Stimulated activated effector memory CD8-positive, alpha-beta T cell treated with anti-CD3 and anti-CD28 coated beads, Interleukin-12 subunit alpha, Interleukin-12 subunit beta, amount 100 ng/mL, for 72 hours (primary cell): ENCODE data around the gene LRRC38.
"Not testable (repeated sequence)": the region's sequence is repeated elsewhere in the genome, so short reads cannot be mapped to it uniquely, and the experiment has no call there.

Source experiments
- ATAC-seq: fragments of 150-1000 bp; cut with Tn5 transposase; 2 replicates; pipeline ENCODE4 v1.10.0; 2021
- DNase-seq, 2 donors: peaks; one replicate each; pipeline ENCODE4 v3.0.0; 2021 to 2022; ENCODE audit warnings: low spot score in 2 of 2
- H3K27ac Mint-ChIP-seq: one replicate; pipeline ENCODE4 v1.8.0; 2022; ENCODE audit warnings: mild to moderate bottlenecking, mixed read lengths
- H3K36me3 Mint-ChIP-seq: one replicate; pipeline ENCODE4 v1.8.0; 2022; ENCODE audit warnings: mild to moderate bottlenecking, mixed read lengths
- H3K4me1 Mint-ChIP-seq: one replicate; pipeline ENCODE4 v1.8.0; 2022; ENCODE audit warnings: mixed read lengths
- H3K4me3 Mint-ChIP-seq: one replicate; pipeline ENCODE4 v1.8.0; 2022; ENCODE audit warnings: mild to moderate bottlenecking, mixed read lengths
- H3K9me3 Mint-ChIP-seq: one replicate; pipeline ENCODE4 v1.8.0; 2022; ENCODE audit warnings: mixed read lengths

The LRRC38 gene

GRCh38 chr1:13451399-13451965 lies 62.3 kb downstream of the LRRC38 start:
- H3K4me3 Mint-ChIP-seq, result no peak overlapping the region
- no peaks in the 10 kb centered on the region for H3K9me3 Mint-ChIP-seq
- H3K36me3 Mint-ChIP-seq, result no peaks in the 10 kb centered on the region
- ATAC-seq, result no peak
- H3K27ac Mint-ChIP-seq, result no peak overlapping the region
- no peak for DNase-seq
- H3K4me1 Mint-ChIP-seq, result no peaks in the 10 kb centered on the region

GRCh38 chr1:13450204-13450603 lies 63.6 kb downstream of the LRRC38 start:
- Mint-ChIP-seq H3K4me3 (no peak overlapping the region), H3K27ac (no peak overlapping the region), H3K36me3 (no peaks in the 10 kb centered on the region), H3K9me3 (no peaks in the 10 kb centered on the region), H3K4me1 (no peaks in the 10 kb centered on the region)
- ATAC-seq (no peak), DNase-seq (no peak)

DNA sequence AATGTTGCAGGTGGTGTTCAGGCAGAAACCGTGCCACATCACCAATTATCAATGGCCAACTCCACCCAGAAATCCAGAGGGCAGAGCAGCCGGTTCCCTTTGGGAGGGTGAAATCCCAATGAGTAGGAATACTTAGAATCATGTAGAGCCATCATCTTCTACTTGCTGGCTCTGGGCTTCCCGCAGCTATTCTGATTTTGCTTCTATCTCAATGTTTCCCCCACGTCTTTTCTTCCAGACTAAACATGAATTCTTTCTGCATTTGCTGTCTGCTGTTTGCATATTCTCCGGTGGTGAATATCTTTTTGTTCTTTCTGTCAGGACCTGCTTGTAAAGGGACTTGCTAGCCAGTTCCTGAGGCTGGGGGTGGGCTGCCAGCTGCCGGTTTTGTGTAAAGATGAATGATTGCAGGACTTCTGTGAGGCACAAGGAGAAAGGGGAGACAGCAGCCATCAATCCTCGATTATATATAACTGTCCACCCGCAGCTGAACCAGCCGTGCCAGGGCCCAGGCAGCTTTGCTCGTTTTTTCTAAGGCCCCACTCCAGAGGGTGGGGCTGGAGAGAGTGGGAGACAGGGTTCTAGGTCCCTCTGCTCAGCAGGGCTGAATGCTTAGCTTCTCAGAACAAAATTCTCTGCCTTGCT lies 70.3 kb downstream of the LRRC38 start:
- no peaks in the 10 kb centered on the region for H3K9me3 Mint-ChIP-seq
- no peaks in the 10 kb centered on the region for H3K36me3 Mint-ChIP-seq
- H3K4me3 Mint-ChIP-seq, result no peak overlapping the region
- DNase-seq, result no peak
- no peak overlapping the region for H3K27ac Mint-ChIP-seq
- H3K4me1 Mint-ChIP-seq, result no peaks in the 10 kb centered on the region
- ATAC-seq, result no peak

GRCh38 chr1:13439104-13439783 lies 74.6 kb downstream of the LRRC38 start:
- not testable (repeated sequence) for DNase-seq, H3K4me1 Mint-ChIP-seq, H3K27ac Mint-ChIP-seq, H3K36me3 Mint-ChIP-seq, H3K9me3 Mint-ChIP-seq, H3K4me3 Mint-ChIP-seq, ATAC-seq

DNA sequence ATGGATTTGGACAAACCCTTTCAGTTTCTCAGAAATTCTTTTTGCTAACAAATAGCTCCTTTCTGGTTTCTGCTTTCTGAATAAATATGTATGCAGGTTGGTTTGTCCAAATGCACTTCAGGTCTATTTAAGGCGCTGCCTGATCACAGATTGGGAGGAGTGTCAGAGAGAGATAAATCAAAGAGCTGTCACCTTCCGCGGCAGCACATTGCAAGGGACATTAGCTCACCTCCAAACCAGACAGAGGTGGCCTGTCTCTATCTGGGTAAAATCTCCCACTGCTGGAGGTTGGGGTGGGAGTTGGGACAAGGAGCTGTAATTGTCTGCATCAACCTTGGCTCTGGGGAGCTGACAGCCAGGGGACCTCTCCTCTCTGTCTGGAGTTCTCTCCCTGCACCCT lies 78.3 kb downstream of the LRRC38 start:
- no peaks in the 10 kb centered on the region for H3K4me1 Mint-ChIP-seq
- H3K9me3 Mint-ChIP-seq, result no peaks in the 10 kb centered on the region
- H3K27ac Mint-ChIP-seq, result no peak overlapping the region
- no peaks in the 10 kb centered on the region for H3K36me3 Mint-ChIP-seq
- no peak overlapping the region for H3K4me3 Mint-ChIP-seq
- no peak for ATAC-seq
- no peak for DNase-seq

DNA sequence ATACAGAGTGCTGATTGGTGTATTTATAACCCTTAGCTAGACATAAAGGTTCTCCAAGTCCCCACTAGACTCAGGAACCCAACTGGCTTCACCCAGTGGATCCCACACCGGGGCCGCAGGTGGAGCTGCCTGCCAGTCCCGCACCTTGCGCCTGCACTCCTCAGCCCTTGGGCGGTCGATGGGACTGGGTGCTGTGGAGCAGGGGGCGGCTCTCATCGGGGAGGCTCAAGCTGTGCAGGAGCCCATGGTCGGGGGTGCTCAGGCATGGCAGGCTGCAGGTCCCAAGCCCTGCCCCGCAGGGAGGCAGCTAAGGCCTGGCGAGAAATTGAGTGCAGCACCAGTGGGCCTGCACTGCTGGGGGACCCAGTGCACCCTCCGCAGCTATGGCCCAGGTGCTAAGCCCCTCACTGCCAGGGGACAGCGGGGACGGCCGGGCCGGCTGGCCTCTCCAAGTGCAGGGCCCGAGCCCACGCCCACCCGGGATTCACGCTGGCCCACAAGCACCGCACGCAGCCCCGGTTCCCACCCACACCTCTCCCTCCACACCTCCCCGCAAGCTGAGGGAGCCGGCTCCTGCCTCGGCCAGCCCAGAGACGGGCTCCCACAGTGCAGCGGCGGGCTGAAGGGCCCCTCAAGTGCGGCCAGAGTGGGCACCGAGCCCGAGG lies 80.0 kb downstream of the LRRC38 start:
- not testable (repeated sequence) for DNase-seq, H3K36me3 Mint-ChIP-seq, H3K9me3 Mint-ChIP-seq, H3K27ac Mint-ChIP-seq, ATAC-seq, H3K4me3 Mint-ChIP-seq, H3K4me1 Mint-ChIP-seq

GRCh38 chr1:13432251-13432650 lies 81.6 kb downstream of the LRRC38 start:
- no peaks in the 10 kb centered on the region for H3K36me3 Mint-ChIP-seq
- no peak overlapping the region for H3K4me3 Mint-ChIP-seq
- H3K27ac Mint-ChIP-seq, result no peak overlapping the region
- no peaks in the 10 kb centered on the region for H3K9me3 Mint-ChIP-seq
- ATAC-seq (no peak), DNase-seq (no peak)
- H3K4me1 Mint-ChIP-seq, result no peaks in the 10 kb centered on the region

DNA sequence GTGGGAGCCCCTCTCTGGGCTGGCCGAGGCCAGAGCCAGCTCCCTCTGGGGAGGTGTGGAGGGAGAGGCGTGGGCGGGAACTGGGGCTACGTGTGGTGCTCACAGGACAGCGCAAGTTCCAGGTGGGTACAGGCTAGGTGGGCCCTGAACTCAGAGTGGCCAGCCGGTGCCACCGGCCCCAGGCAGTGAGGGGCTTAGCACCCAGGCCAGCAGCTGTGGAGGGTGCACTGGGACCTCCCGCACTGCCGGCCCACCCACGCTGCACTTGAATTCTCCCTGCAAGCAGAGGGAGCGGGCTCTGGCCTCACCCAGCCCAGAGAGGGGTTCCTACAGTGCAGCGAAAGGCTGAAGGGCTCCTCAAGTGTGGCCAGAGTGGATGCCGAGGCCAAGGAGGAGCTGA lies 83.3 kb downstream of the LRRC38 start:
- H3K4me1 Mint-ChIP-seq, result no peaks in the 10 kb centered on the region
- ATAC-seq (no peak), DNase-seq (no peak)
- H3K4me3 Mint-ChIP-seq, result no peak overlapping the region
- H3K9me3 Mint-ChIP-seq, result no peaks in the 10 kb centered on the region
- H3K27ac Mint-ChIP-seq, result no peak overlapping the region
- no peaks in the 10 kb centered on the region for H3K36me3 Mint-ChIP-seq
